WTC11 (cell line): ENCODE measurements around the gene FKBP14.

Experiments
- ESRRA ChIP-seq: sonication (generic); formaldehyde crosslinking; IDR thresholded peaks from 2 replicates; pipeline ENCODE4 v1.8.1; 2022; ENCODE audit warnings: mild to moderate bottlenecking, missing genetic modification reagents, borderline replicate concordance
- FOXK1 ChIP-seq: sonication (generic); formaldehyde crosslinking; IDR thresholded peaks from 2 replicates; pipeline ENCODE4 v1.8.0; 2022; ENCODE audit warnings: mild to moderate bottlenecking, moderate library complexity, missing genetic modification reagents
- JUN ChIP-seq: sonication (generic); formaldehyde crosslinking; IDR thresholded peaks from 2 replicates; pipeline ENCODE4 v1.8.0; 2023; ENCODE audit warnings: mild to moderate bottlenecking, missing genetic modification reagents
- MLX ChIP-seq: sonication (generic); formaldehyde crosslinking; IDR thresholded peaks from 2 replicates; pipeline ENCODE4 v1.8.1; 2023; ENCODE audit warnings: mild to moderate bottlenecking, missing genetic modification reagents, moderate library complexity
- NFATC4 ChIP-seq: fragments of 250-450 bp; sonication (Bioruptor Pico); IDR thresholded peaks from 2 replicates; pipeline ENCODE4 v1.9.0; 2021; ENCODE audit warnings: mild to moderate bottlenecking
- NFYB ChIP-seq: sonication (generic); formaldehyde crosslinking; conservative IDR thresholded peaks from 2 replicates; pipeline ENCODE4 v1.8.0; 2022; ENCODE audit warnings: low read depth, missing genetic modification reagents
- NR2C2 ChIP-seq: sonication (generic); formaldehyde crosslinking; IDR thresholded peaks from 2 replicates; pipeline ENCODE4 v1.8.0; 2022; ENCODE audit warnings: mild to moderate bottlenecking, missing genetic modification reagents
- SMAD3 ChIP-seq: sonication (generic); formaldehyde crosslinking; IDR thresholded peaks from 2 replicates; pipeline ENCODE4 v1.8.0; 2022; ENCODE audit warnings: missing genetic modification reagents, mild to moderate bottlenecking, borderline replicate concordance
- TEAD4 ChIP-seq: sonication (generic); formaldehyde crosslinking; IDR thresholded peaks from 2 replicates; pipeline ENCODE4 v1.8.0; 2022; ENCODE audit warnings: mild to moderate bottlenecking, missing genetic modification reagents
- USF1 ChIP-seq: sonication (generic); formaldehyde crosslinking; IDR thresholded peaks from 2 replicates; pipeline ENCODE4 v1.8.0; 2022; ENCODE audit warnings: mild to moderate bottlenecking, missing genetic modification reagents
- USF2 ChIP-seq: sonication (generic); formaldehyde crosslinking; IDR thresholded peaks from 2 replicates; pipeline ENCODE4 v1.8.1; 2023; ENCODE audit warnings: mild to moderate bottlenecking, missing genetic modification reagents, moderate library complexity
- ZNF263 ChIP-seq: sonication (generic); formaldehyde crosslinking; IDR thresholded peaks from 2 replicates; pipeline ENCODE4 v1.8.1; 2022; ENCODE audit warnings: low read depth, mild to moderate bottlenecking, moderate library complexity, missing genetic modification reagents
- TF ChIP-seq, protein P1 (sequence below): fragments of 200-600 bp; IDR thresholded peaks from 2 replicates; pipeline ENCODE4 v1.8.0; 2022; ENCODE audit warnings: antibody characterized with exemption

DNA sequence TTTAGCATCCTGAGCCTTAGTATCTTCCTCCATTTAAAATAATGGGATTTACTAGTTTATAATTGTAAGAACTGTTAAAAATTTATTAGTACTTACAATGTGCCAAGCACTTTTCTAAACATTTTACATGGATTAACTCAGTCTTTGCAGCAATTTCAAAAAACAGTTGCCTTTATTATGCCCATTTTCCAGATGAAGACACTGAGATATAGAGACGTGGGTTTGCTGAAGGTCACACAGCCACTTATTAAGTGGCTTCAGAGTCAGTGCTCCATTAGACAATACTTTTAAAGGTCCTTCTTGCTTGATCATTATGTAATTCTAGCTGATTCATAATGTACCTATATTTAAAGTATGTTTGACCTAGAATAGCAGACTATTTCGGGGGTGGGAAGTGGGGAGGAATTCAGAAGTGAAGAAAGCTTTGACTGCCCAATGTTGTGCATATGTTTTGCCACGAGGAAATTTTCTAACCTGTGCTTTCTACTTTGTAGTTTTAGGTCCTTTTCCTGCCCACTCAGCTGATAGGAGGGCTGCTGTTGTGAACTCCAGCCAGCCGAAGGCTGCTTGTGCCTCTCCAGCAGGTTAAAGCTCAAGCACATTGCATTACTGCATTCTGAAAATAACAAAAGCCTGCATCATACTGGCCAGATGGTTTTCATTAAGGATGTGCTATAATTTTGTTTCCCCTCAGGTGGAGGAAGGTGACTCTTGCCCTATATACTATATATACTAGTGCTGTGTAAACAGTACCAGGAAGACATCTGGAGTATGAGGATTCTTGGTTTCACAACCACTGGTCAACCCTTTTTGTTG lies 6.0 kb upstream of the FKBP14 start:
- TF ChIP-seq ESRRA (CRISPR knock-in tag) (no peak), TEAD4 (CRISPR knock-in tag) (no peak), NFYB (CRISPR knock-in tag) (no peak), JUN (CRISPR knock-in tag) (no peak), USF1 (CRISPR knock-in tag) (no peak), FOXK1 (CRISPR knock-in tag) (no peak), USF2 (CRISPR knock-in tag) (no peak), SMAD3 (no peak), MLX (CRISPR knock-in tag) (no peak), NFATC4 (CRISPR knock-in tag) (no peak), NR2C2 (CRISPR knock-in tag) (no peak), ZNF263 (CRISPR knock-in tag) (no peak)
- TF ChIP-seq, protein P1, sequence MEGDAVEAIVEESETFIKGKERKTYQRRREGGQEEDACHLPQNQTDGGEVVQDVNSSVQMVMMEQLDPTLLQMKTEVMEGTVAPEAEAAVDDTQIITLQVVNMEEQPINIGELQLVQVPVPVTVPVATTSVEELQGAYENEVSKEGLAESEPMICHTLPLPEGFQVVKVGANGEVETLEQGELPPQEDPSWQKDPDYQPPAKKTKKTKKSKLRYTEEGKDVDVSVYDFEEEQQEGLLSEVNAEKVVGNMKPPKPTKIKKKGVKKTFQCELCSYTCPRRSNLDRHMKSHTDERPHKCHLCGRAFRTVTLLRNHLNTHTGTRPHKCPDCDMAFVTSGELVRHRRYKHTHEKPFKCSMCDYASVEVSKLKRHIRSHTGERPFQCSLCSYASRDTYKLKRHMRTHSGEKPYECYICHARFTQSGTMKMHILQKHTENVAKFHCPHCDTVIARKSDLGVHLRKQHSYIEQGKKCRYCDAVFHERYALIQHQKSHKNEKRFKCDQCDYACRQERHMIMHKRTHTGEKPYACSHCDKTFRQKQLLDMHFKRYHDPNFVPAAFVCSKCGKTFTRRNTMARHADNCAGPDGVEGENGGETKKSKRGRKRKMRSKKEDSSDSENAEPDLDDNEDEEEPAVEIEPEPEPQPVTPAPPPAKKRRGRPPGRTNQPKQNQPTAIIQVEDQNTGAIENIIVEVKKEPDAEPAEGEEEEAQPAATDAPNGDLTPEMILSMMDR, result no peak
